Measurements from ENCODE around the gene MCFD2. TPM values are rescaled to one million over a fixed set of nuclear protein-coding genes. Genes with fewer than 3 reads are reported as not detected.

The MCFD2 gene
- total RNA-seq, 1 donor from 2014 or later = 105 TPM

DNA sequence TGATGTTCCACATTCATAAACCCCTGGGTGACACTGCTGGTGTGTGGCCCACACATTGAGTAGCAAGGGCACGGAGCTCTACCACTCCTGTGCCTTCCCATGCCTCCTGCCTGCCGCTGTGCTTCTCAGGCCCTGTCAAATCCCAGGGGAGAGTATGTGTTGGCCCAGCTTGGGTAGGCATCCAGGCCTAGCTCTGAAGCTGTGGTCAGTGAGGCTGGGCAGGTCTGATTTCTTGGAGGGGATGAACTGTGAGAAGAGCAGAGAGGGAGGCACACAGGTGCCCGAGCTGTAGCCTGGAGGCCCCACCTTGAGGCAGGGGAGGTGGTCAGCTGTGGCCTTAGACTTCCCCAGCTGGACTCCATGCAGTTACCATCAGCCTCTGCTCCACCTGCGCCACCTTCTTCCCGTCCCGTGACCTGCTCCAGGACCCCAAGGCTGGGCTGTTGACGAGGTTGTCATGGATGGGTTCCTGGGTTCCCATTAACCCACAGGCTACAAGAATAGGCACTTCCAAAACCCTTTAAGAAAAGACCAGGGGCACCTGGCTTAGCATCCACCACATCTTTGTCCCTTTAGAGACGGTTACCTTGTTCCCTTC lies 23.6 kb downstream of the MCFD2 start:
- TF ChIP-seq, protein P1, sequence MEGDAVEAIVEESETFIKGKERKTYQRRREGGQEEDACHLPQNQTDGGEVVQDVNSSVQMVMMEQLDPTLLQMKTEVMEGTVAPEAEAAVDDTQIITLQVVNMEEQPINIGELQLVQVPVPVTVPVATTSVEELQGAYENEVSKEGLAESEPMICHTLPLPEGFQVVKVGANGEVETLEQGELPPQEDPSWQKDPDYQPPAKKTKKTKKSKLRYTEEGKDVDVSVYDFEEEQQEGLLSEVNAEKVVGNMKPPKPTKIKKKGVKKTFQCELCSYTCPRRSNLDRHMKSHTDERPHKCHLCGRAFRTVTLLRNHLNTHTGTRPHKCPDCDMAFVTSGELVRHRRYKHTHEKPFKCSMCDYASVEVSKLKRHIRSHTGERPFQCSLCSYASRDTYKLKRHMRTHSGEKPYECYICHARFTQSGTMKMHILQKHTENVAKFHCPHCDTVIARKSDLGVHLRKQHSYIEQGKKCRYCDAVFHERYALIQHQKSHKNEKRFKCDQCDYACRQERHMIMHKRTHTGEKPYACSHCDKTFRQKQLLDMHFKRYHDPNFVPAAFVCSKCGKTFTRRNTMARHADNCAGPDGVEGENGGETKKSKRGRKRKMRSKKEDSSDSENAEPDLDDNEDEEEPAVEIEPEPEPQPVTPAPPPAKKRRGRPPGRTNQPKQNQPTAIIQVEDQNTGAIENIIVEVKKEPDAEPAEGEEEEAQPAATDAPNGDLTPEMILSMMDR (IDR thresholded peaks at IDR 0.05; ENCODE audit: insufficient read depth, low read length, severe bottlenecking) = no peak
- Histone ChIP-seq H3K36me3 (ENCODE audit: control insufficient read depth, insufficient read depth, low read length) (no peaks in the 10 kb centered on the region), H3K4me3 (ENCODE audit: low read depth, low read length) (no peak overlapping the region), H3K27me3 (ENCODE audit: control insufficient read depth, insufficient read depth, low read length) (no peaks in the 10 kb centered on the region)
- no peak for DNase-seq (ENCODE audit: low read depth)
- FAIRE-seq = no peak

DNA sequence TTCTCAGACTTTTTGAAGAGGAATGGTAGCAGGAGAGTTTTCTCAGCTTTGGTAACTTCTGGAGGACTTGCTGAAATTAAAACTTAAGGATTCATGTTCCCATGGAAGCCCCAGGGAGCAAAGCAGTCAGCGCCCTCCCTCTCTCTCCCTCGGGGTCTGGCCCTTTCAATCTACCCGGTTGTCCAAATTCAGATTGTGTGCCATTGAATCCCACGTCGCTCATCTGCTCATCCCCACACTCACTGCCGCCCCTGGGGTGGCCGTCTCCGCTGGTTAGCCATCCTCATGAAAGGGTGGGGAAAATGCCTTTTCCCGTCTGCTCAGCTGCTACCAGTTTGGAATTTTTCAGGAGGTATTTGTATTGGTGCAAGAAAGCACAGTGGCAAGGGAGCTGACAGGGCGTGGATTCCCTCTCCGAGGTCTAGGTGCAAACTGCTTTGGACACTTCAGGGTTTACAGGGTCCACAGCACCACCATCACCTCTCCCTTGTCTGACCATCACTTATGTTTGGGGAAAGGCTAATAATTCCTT lies 27.1 kb downstream of the MCFD2 start:
- DNase-seq (ENCODE audit: low read depth) = no peak
- no peak for FAIRE-seq
- TF ChIP-seq, protein P1 (IDR thresholded peaks at IDR 0.05; ENCODE audit: insufficient read depth, low read length, severe bottlenecking) = no peak
- H3K4me3 ChIP-seq (ENCODE audit: low read depth, low read length) = no peak overlapping the region
- no peaks in the 10 kb centered on the region for H3K36me3 ChIP-seq (ENCODE audit: control insufficient read depth, insufficient read depth, low read length)
- no peaks in the 10 kb centered on the region for H3K27me3 ChIP-seq (ENCODE audit: control insufficient read depth, insufficient read depth, low read length)

DNA sequence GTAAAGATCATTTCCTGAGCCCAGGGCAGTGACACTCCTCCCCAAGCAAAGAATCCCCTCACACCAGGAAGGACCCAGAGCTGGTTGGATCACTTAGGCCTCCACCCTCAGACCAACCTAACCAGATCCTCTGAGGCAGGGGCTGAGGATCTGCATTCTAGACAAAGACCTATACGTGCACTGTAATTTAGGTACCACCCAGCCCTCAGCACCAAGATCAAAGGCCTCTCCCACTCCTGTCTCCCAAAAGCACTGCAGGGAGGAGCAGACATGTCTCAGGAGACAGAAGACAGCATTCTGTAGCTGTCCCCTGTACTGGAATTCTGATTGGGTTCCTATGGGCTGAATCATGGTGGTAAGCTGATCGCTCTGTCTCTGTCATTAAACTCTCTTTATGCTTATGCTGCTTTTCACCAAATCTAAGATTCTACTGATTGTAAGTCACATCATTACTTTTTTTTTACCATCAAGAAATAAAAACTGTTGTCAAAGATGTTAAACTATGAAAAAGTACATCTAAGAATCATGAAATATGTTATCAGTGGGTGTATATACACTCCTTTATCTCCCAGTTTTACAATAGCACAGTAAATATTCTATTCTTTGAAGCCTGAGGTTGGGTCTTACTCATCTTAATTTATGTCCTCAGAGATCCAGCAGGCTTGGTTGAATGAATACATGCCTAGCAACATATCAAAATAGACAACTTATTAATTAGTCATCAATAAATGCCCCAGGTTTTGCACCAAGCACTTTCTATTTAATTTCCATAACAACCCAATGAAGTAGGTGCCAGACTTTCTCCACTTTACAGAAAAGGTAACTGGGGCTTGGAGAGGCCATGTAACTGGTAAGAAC lies 28.3 kb downstream of the MCFD2 start:
- no peaks in the 10 kb centered on the region for H3K36me3 ChIP-seq (ENCODE audit: control insufficient read depth, insufficient read depth, low read length)
- TF ChIP-seq, protein P1 (IDR thresholded peaks at IDR 0.05; ENCODE audit: insufficient read depth, low read length, severe bottlenecking) = no peak

DNA sequence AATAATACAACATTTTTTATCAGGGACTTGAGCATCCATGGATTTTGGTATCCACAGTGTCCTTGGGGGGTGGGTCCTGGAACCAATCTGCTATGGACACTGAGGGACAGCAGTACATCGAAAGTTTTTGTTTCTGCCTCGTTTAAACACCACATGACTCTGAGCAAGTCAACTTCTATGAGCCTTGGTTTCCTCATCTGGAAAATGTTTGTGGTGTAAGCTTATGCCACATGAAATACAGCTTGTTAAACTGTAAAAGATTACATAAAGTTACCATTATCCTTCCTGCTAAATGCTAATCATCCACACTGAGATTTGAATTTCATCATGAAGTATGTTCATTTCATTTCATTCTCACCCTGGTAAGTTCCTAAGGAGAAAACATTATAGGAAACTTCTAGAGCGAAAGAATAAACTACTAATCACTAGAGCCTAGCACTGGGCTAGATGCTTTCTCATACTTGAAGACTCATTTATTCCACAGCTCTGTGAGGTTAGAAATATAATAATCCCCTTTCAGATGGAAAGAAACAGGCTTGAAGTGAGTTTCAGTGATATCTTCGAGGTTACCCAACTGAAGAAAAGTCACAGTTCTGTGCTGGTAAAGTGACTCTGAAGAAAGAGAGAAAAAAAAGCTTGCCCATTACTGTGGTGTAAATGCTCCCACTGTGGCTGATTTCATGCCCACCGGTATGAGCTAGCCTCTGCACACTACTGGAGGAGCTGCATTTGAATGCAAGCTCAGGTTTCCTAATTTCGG lies 29.2 kb downstream of the MCFD2 start:
- no peak for FAIRE-seq
- H3K27me3 ChIP-seq (ENCODE audit: control insufficient read depth, insufficient read depth, low read length) = no peaks in the 10 kb centered on the region
- TF ChIP-seq, protein P1 (IDR thresholded peaks at IDR 0.05; ENCODE audit: insufficient read depth, low read length, severe bottlenecking) = no peak
- no peaks in the 10 kb centered on the region for H3K36me3 ChIP-seq (ENCODE audit: control insufficient read depth, insufficient read depth, low read length)
- no peak for DNase-seq (ENCODE audit: low read depth)
- H3K4me3 ChIP-seq (ENCODE audit: low read depth, low read length) = no peak overlapping the region

More for the DNA sequence above, 28.3 kb downstream of the MCFD2 start:
- no peaks in the 10 kb centered on the region for H3K27me3 ChIP-seq (ENCODE audit: control insufficient read depth, insufficient read depth, low read length)
- DNase-seq (ENCODE audit: low read depth) (no peak), FAIRE-seq (no peak)
- no peak overlapping the region for H3K4me3 ChIP-seq (ENCODE audit: low read depth, low read length)

DNA sequence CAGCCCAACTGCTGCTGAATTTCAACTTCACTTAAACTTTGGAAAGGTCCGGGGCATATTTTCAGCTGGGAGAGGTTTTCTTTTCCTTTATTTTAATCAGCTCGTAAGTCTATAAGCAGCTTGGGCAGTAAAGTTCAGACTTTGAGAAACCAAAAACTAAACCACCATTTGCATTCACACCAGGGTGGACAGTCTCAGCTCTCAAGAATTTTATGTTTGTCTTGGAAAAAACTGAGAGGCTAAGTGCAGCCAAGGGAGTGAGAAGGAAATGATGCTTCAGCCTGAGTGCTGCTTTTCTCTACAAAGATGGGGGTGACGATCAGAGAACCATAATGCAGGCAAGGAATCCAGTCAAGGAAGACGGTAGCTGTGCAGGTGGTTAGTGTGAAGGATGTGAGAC lies 30.2 kb downstream of the MCFD2 start:
- H3K27me3 ChIP-seq (ENCODE audit: control insufficient read depth, insufficient read depth, low read length) = no peaks in the 10 kb centered on the region
- TF ChIP-seq, protein P1 (IDR thresholded peaks at IDR 0.05; ENCODE audit: insufficient read depth, low read length, severe bottlenecking) = no peak
- FAIRE-seq (no peak), DNase-seq (ENCODE audit: low read depth) (no peak)
- no peaks in the 10 kb centered on the region for H3K36me3 ChIP-seq (ENCODE audit: control insufficient read depth, insufficient read depth, low read length)
- no peak overlapping the region for H3K4me3 ChIP-seq (ENCODE audit: low read depth, low read length)

Measured in bronchial epithelial cell (primary cell).